Endothelial cell of umbilical vein (primary cell): ENCODE data around the gene AHI1. TPM values are rescaled to one million over a fixed set of nuclear protein-coding genes. Genes with fewer than 3 reads are reported as not detected.

ENCODE experiments used
- BruUV-seq: library from RNA; stranded (reverse); fragments of 400-500 nt; replicated peaks from 2 replicates; lab custom pipeline; 2021; lab: Mats Ljungman, UMichigan
- CTCF ChIA-PET: fragments of 300-600, 350-600 bp; sonication (Branson Sonifier 250); formaldehyde crosslinking; loops from one replicate; lab custom pipeline; 2021; ENCODE audit warnings: antibody characterized with exemption, inconsistent platforms; lab: Charles Lee
- POLR2A ChIA-PET: fragments of 300-600, 350-600 bp; sonication (Branson Sonifier 250); formaldehyde crosslinking; loops from one replicate; lab custom pipeline; 2021; ENCODE audit warnings: antibody characterized with exemption, inconsistent platforms; lab: Charles Lee
- DNase-seq: peaks from one replicate; pipeline ENCODE4 v3.0.0-alpha.2; 2011; ENCODE audit warnings: low read depth, low spot score
- FAIRE-seq: peaks from 2 replicates; lab custom pipeline; 2011; peaks lifted over from hg19 to GRCh38; lab: Jason Lieb, UNC
- H2AFZ ChIP-seq: 2 replicates; pipeline ENCODE4 v1.6.0; 2012; ENCODE audit warnings: low read depth, low read length, control low read depth, inconsistent platforms
- H3K27ac ChIP-seq: 2 replicates; pipeline ENCODE4 v1.5.1; 2011; ENCODE audit warnings: low read depth, mild to moderate bottlenecking, control low read depth, low read length, moderate library complexity; ENCODE audit not compliant: insufficient read depth
- H3K27me3 ChIP-seq, 2 experiments: 2 replicates each; pipeline versions ENCODE4 v1.6.0 to v1.6.1; 2011; ENCODE audit warnings: low read length in 2 of 2, mixed read lengths in 1 of 2; ENCODE audit not compliant: control insufficient read depth in 2 of 2, insufficient read depth in 2 of 2
- H3K36me3 ChIP-seq, 2 experiments: 2 replicates in 1 of 2; 3 replicates in 1 of 2; pipeline ENCODE4 v1.5.1; 2011; ENCODE audit warnings: low read length in 2 of 2, mild to moderate bottlenecking in 1 of 2, moderate library complexity in 1 of 2; ENCODE audit not compliant: control insufficient read depth in 2 of 2, insufficient read depth in 2 of 2; ENCODE audit errors: extremely low read depth in 1 of 2
- H3K4me1 ChIP-seq: 3 replicates; pipeline ENCODE4 v1.5.1; 2011; ENCODE audit warnings: mild to moderate bottlenecking, low read length; ENCODE audit not compliant: control insufficient read depth, insufficient read depth; ENCODE audit errors: extremely low read depth
- H3K4me2 ChIP-seq: 2 replicates; pipeline ENCODE4 v1.6.1; 2011; ENCODE audit warnings: low read length, control low read depth, mixed read lengths; ENCODE audit not compliant: insufficient read depth
- H3K4me3 ChIP-seq, 3 experiments: fragments of 200-600 bp in 1 of 3; sonication (generic), shearing (Covaris generic) in 1 of 3; replicated peaks in 1 of 3; 2 replicates each; pipeline ENCODE4 v1.5.1; 2011 to 2016; ENCODE audit warnings: control low read depth in 3 of 3, low read length in 3 of 3, mild to moderate bottlenecking in 2 of 3, inconsistent platforms in 1 of 3, low read depth in 1 of 3, moderate library complexity in 1 of 3; ENCODE audit not compliant: insufficient read depth in 1 of 3
- H3K79me2 ChIP-seq: 2 replicates; pipeline ENCODE4 v1.6.0; 2012; ENCODE audit warnings: low read length, inconsistent platforms; ENCODE audit not compliant: control insufficient read depth, insufficient read depth
- H3K9ac ChIP-seq: replicated peaks from 2 replicates; pipeline ENCODE3; 2011; ENCODE audit warnings: low read length, control low read depth; ENCODE audit not compliant: insufficient read depth; ENCODE audit errors: extremely low read depth
- H3K9me1 ChIP-seq: replicated peaks from 3 replicates; pipeline ENCODE4 v1.6.0; 2011; ENCODE audit warnings: mild to moderate bottlenecking, low read length; ENCODE audit not compliant: control insufficient read depth, insufficient read depth; ENCODE audit errors: extremely low read depth
- H3K9me3 ChIP-seq: replicated peaks from 2 replicates; pipeline ENCODE4 v1.5.1; 2012; ENCODE audit warnings: low read length, inconsistent platforms; ENCODE audit not compliant: control insufficient read depth, insufficient read depth
- H4K20me1 ChIP-seq: replicated peaks from 2 replicates; pipeline ENCODE3; 2011; ENCODE audit warnings: mild to moderate bottlenecking, low read length; ENCODE audit not compliant: control insufficient read depth, insufficient read depth; ENCODE audit errors: extremely low read depth
- EZH2 ChIP-seq: IDR thresholded peaks from 2 replicates; pipeline ENCODE4 v1.6.1; 2012; ENCODE audit warnings: borderline replicate concordance, low read depth, mild to moderate bottlenecking, moderate library complexity, low read length, inconsistent platforms; ENCODE audit not compliant: severe bottlenecking
- GATA2 ChIP-seq: IDR thresholded peaks from 2 replicates; pipeline ENCODE4 v1.7.0; 2011; ENCODE audit warnings: low read depth, mild to moderate bottlenecking, moderate library complexity, mixed read lengths, low read length; ENCODE audit not compliant: insufficient read length, insufficient read depth
- MYC ChIP-seq: IDR thresholded peaks from one replicate; pipeline ENCODE4 v1.6.1; 2011; ENCODE audit warnings: mild to moderate bottlenecking, low read depth, low read length
- POLR2A ChIP-seq: IDR thresholded peaks from 2 replicates; pipeline ENCODE4 v1.6.1; 2012; ENCODE audit warnings: low read depth, mild to moderate bottlenecking, control low read depth, low read length
- POLR2AphosphoS5 ChIP-seq: IDR thresholded peaks from 2 replicates; pipeline ENCODE4 v1.6.1; 2012; ENCODE audit warnings: low read depth, mild to moderate bottlenecking, control low read depth, low read length, moderate library complexity; ENCODE audit not compliant: insufficient read depth
- dilution Hi-C: fragments of 300-500 bp; cut with MboI; formaldehyde crosslinking; loops from one replicate; pipeline ENCODE4 v1.15.0; 2019; ENCODE audit warnings: low sequenced_read_pairs; ENCODE audit not compliant: extremely low pct_ligation_motif_present
- intact Hi-C: fragments of 100-400 bp; cut with micrococcal nuclease; formaldehyde crosslinking; loops from one replicate; pipeline ENCODE4 v1.10.0; 2022
- polyA plus RNA-seq, 4 experiments: library from polyadenylated mRNA; depleted of rRNA in 3 of 4; stranded (reverse) in 3 of 4; unstranded in 1 of 4; fragments of >200 nt; gene quantifications; 2 replicates each; pipeline versions ENCODE4 v1.2.1 to v1.2.3, GENCODE V29; 2011 to 2012; ENCODE audit warnings: missing spikeins in 1 of 4
- total RNA-seq: library from RNA; stranded (reverse); gene quantifications from 2 replicates; pipeline ENCODE4 v1.2.3, GENCODE V29; 2021
- TF ChIP-seq, protein P1 (sequence below): IDR thresholded peaks from 2 replicates; pipeline ENCODE4 v1.6.1; 2011; ENCODE audit not compliant: insufficient read depth, insufficient read length

The AHI1 gene
- total and polyA plus RNA-seq, 2 donors (not counting 3 experiments of a cell fraction or from before 2014, with no cell fraction given), result 5.1 to 20.7 TPM

GRCh38 chr6:135300576-135300975, 197.0 kb downstream of the AHI1 start:
- no peak for FAIRE-seq
- no peak overlapping the region for H3K4me2 ChIP-seq
- intact Hi-C loops, result no loop called here
- TF ChIP-seq POLR2AphosphoS5, result no peak
- TF ChIP-seq EZH2, result no peak
- no peak for TF ChIP-seq MYC
- TF ChIP-seq GATA2, result no peak
- no peaks in the 10 kb centered on the region for H3K36me3 ChIP-seq
- H3K4me3 ChIP-seq, result no peak overlapping the region
- ChIA-PET POLR2A (no interaction called here), CTCF (interaction anchor here (1.0 kb wide), 2 partner anchors 22 to 62 kb away, joined by 3 to 4 read pairs; no protein-coding TSS in a partner anchor)
- no peaks in the 10 kb centered on the region for H3K9me3 ChIP-seq
- H2AFZ ChIP-seq, result no peak overlapping the region
- H3K27ac ChIP-seq, result no peak overlapping the region
- no peaks in the 10 kb centered on the region for H3K4me1 ChIP-seq
- no peak for DNase-seq
- dilution Hi-C loops, result no loop called here
- no peaks in the 10 kb centered on the region for H4K20me1 ChIP-seq
- no TSS peak for BruUV-seq
- no peaks in the 10 kb centered on the region for H3K9me1 ChIP-seq
- no peaks in the 10 kb centered on the region for H3K79me2 ChIP-seq
- H3K27me3 ChIP-seq, result no peaks in the 10 kb centered on the region
- H3K9ac ChIP-seq, result no peak overlapping the region

GRCh38 chr6:135299256-135299655, 198.3 kb downstream of the AHI1 start:
- intact Hi-C loops (loop anchor here (10.0 kb wide), 1 partner anchor 106 kb away; no protein-coding TSS in a partner anchor), dilution Hi-C loops (no loop called here)
- Histone ChIP-seq H3K9me3 (no peaks in the 10 kb centered on the region), H2AFZ (no peak overlapping the region), H3K79me2 (no peaks in the 10 kb centered on the region), H3K4me3 (no peak overlapping the region), H3K9me1 (no peaks in the 10 kb centered on the region), H4K20me1 (no peaks in the 10 kb centered on the region), H3K9ac (no peak overlapping the region), H3K36me3 (no peaks in the 10 kb centered on the region), H3K27ac (no peak overlapping the region), H3K4me2 (no peak overlapping the region), H3K27me3 (no peaks in the 10 kb centered on the region), H3K4me1 (no peaks in the 10 kb centered on the region)
- POLR2A ChIA-PET, result no interaction called here
- no peak for TF ChIP-seq POLR2A
- TF ChIP-seq, protein P1, sequence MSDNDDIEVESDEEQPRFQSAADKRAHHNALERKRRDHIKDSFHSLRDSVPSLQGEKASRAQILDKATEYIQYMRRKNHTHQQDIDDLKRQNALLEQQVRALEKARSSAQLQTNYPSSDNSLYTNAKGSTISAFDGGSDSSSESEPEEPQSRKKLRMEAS, result no peak
- CTCF ChIA-PET, result no interaction called here
- FAIRE-seq (peak; percentile 24), DNase-seq (no peak)
- BruUV-seq, result no TSS peak
